ENCODE results near the gene COASY. TPM values are rescaled to one million over a fixed set of nuclear protein-coding genes. Genes with fewer than 3 reads are reported as not detected.
"Not testable (repeated sequence)": the region's sequence is repeated elsewhere in the genome, so short reads cannot be mapped to it uniquely, and the experiment has no call there.

The COASY gene
- total RNA-seq, 1 donor: 13.4 TPM

GRCh38 chr17:42609814-42610801 lies 48.2 kb downstream of the COASY start:
- peak; percentile 94 for DNase-seq (ENCODE audit: insufficient read length, low spot score, missing footprints)
- not testable (repeated sequence) for H3K9me3 ChIP-seq (ENCODE audit: low read depth, low read length)
- peaks cover 47% of the 10 kb centered on the region for H3K79me2 ChIP-seq (ENCODE audit: insufficient read depth, low read length)

GRCh38 chr17:42612013-42612412 lies 50.1 kb downstream of the COASY start:
- H3K4me2 ChIP-seq (ENCODE audit: insufficient read depth, low read length): no peak overlapping the region
- H3K4me1 ChIP-seq (ENCODE audit: insufficient read depth, low read length): peaks cover 18% of the 10 kb centered on the region
- peak; percentile 56 for DNase-seq (ENCODE audit: insufficient read length, low spot score, missing footprints)
- no peaks in the 10 kb centered on the region for H3K9me3 ChIP-seq (ENCODE audit: low read depth, low read length)
- TF ChIP-seq, protein P1, sequence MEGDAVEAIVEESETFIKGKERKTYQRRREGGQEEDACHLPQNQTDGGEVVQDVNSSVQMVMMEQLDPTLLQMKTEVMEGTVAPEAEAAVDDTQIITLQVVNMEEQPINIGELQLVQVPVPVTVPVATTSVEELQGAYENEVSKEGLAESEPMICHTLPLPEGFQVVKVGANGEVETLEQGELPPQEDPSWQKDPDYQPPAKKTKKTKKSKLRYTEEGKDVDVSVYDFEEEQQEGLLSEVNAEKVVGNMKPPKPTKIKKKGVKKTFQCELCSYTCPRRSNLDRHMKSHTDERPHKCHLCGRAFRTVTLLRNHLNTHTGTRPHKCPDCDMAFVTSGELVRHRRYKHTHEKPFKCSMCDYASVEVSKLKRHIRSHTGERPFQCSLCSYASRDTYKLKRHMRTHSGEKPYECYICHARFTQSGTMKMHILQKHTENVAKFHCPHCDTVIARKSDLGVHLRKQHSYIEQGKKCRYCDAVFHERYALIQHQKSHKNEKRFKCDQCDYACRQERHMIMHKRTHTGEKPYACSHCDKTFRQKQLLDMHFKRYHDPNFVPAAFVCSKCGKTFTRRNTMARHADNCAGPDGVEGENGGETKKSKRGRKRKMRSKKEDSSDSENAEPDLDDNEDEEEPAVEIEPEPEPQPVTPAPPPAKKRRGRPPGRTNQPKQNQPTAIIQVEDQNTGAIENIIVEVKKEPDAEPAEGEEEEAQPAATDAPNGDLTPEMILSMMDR (IDR thresholded peaks at IDR 0.05; ENCODE audit: extremely low read depth, low read depth, low read length): no peak
- peaks cover 42% of the 10 kb centered on the region for H3K36me3 ChIP-seq (ENCODE audit: insufficient read depth, low read length)
- no peak overlapping the region for H3K27ac ChIP-seq (ENCODE audit: low read depth, low read length)
- peaks cover 28% of the 10 kb centered on the region for H3K79me2 ChIP-seq (ENCODE audit: insufficient read depth, low read length)
- no peak overlapping the region for H2AFZ ChIP-seq (ENCODE audit: low read length)
- H3K27me3 ChIP-seq (ENCODE audit: insufficient read depth, low read length): no peaks in the 10 kb centered on the region
- H3K4me3 ChIP-seq (ENCODE audit: insufficient read depth, low read length): no peak overlapping the region
- H4K20me1 ChIP-seq (ENCODE audit: insufficient read depth, low read length): peaks cover 9% of the 10 kb centered on the region

More at GRCh38 chr17:42609814-42610801, 48.2 kb downstream of the COASY start:
- H3K27ac ChIP-seq (ENCODE audit: low read depth, low read length): peak overlapping the region; percentile 79
- peaks cover 16% of the 10 kb centered on the region for H4K20me1 ChIP-seq (ENCODE audit: insufficient read depth, low read length)
- H3K4me2 ChIP-seq (ENCODE audit: insufficient read depth, low read length): peak overlapping the region; percentile 87
- H3K27me3 ChIP-seq (ENCODE audit: insufficient read depth, low read length): not testable (repeated sequence)
- H3K4me1 ChIP-seq (ENCODE audit: insufficient read depth, low read length): peaks cover 18% of the 10 kb centered on the region
- peak overlapping the region; percentile 94 for H3K4me3 ChIP-seq (ENCODE audit: insufficient read depth, low read length)
- peak overlapping the region; percentile 89 for H2AFZ ChIP-seq (ENCODE audit: low read length)
- peaks cover 33% of the 10 kb centered on the region for H3K36me3 ChIP-seq (ENCODE audit: insufficient read depth, low read length)

GRCh38 chr17:42613699-42614295 lies 51.8 kb downstream of the COASY start:
- Histone ChIP-seq H2AFZ (ENCODE audit: low read length) (no peak overlapping the region), H3K27me3 (ENCODE audit: insufficient read depth, low read length) (no peaks in the 10 kb centered on the region), H3K9me3 (ENCODE audit: low read depth, low read length) (no peaks in the 10 kb centered on the region), H3K27ac (ENCODE audit: low read depth, low read length) (no peak overlapping the region), H3K4me2 (ENCODE audit: insufficient read depth, low read length) (no peak overlapping the region), H3K4me1 (ENCODE audit: insufficient read depth, low read length) (peaks cover 4% of the 10 kb centered on the region), H3K79me2 (ENCODE audit: insufficient read depth, low read length) (peaks cover 10% of the 10 kb centered on the region), H4K20me1 (ENCODE audit: insufficient read depth, low read length) (no peaks in the 10 kb centered on the region), H3K4me3 (ENCODE audit: insufficient read depth, low read length) (no peak overlapping the region), H3K36me3 (ENCODE audit: insufficient read depth, low read length) (peaks cover 42% of the 10 kb centered on the region)
- TF ChIP-seq, protein P1 (IDR thresholded peaks at IDR 0.05; ENCODE audit: extremely low read depth, low read depth, low read length): no peak
- peak; percentile 47 for DNase-seq (ENCODE audit: insufficient read length, low spot score, missing footprints)

Other genes with a start within 250 kb of the COASY start
- gene STAT3, start 173.7 kb upstream of the COASY start, total RNA-seq: 197 and 206 TPM in 2 replicates
- gene CAVIN1, start 138.9 kb upstream of the COASY start, total RNA-seq: 861 and 988 TPM in 2 replicates
- 52.5 and 53.9 TPM in 2 replicates for gene ATP6V0A1, start 103.3 kb upstream of the COASY start, total RNA-seq
- 91.6 and 99.0 TPM in 2 replicates for gene NAGLU, start 25.9 kb upstream of the COASY start, total RNA-seq
- 1.1 and 1.5 TPM in 2 replicates for gene HSD17B1, start 9.2 kb upstream of the COASY start, total RNA-seq
- 43.4 and 44.8 TPM in 2 replicates for gene MLX, start 5.0 kb downstream of the COASY start, total RNA-seq
- 1.8 TPM in 2 replicates for gene PSMC3IP, start 15.6 kb downstream of the COASY start, total RNA-seq
- 81.0 and 90.1 TPM in 2 replicates for gene RETREG3, start 47.2 kb downstream of the COASY start, total RNA-seq
- gene TUBG1, start 47.5 kb downstream of the COASY start, total RNA-seq: 19.2 and 20.3 TPM in 2 replicates
- 13.8 TPM in 2 replicates for gene TUBG2, start 97.1 kb downstream of the COASY start, total RNA-seq
- gene PLEKHH3, start 114.8 kb downstream of the COASY start, total RNA-seq: 14.7 and 19.9 TPM in 2 replicates
- 0.59 and 2.2 TPM in 2 replicates for gene CCR10, start 119.7 kb downstream of the COASY start, total RNA-seq
- gene CNTNAP1, start 120.4 kb downstream of the COASY start, total RNA-seq: 18.6 and 19.2 TPM in 2 replicates
- 30.8 and 31.8 TPM in 2 replicates for gene EZH1, start 182.9 kb downstream of the COASY start, total RNA-seq
- not detected in 2 replicates for gene RAMP2, start 199.1 kb downstream of the COASY start, total RNA-seq
- gene VPS25, start 211.3 kb downstream of the COASY start, total RNA-seq: 46.7 and 55.7 TPM in 2 replicates
- gene WNK4, start 218.5 kb downstream of the COASY start, total RNA-seq: under 0.01 TPM in 1 of 2 replicates, not detected in the other
- gene COA3, start 236.6 kb downstream of the COASY start, total RNA-seq: 44.2 and 47.4 TPM in 2 replicates
- gene CNTD1, start 236.7 kb downstream of the COASY start, total RNA-seq: 0.88 TPM in 1 of 2 replicates, not detected in the other

Measured in osteoblast (primary cell).